Astrocyte (in vitro differentiated cells and primary cell): ENCODE data around the gene TRIO. TPM values are rescaled to one million over a fixed set of nuclear protein-coding genes. Genes with fewer than 3 reads are reported as not detected.

Experiments
- DNase-seq: peaks from one replicate; pipeline ENCODE4 v3.0.0-alpha.2; 2010; ENCODE audit warnings: low read depth
- FAIRE-seq: peaks from 2 replicates; lab custom pipeline; 2011; peaks lifted over from hg19 to GRCh38; lab: Jason Lieb, UNC
- H2AFZ ChIP-seq: 2 replicates; pipeline ENCODE4 v1.6.0; 2012; ENCODE audit warnings: low read depth, low read length, inconsistent platforms
- H3K27ac ChIP-seq: 2 replicates; pipeline ENCODE4 v1.5.1; 2011; ENCODE audit warnings: low read depth, low read length, inconsistent platforms
- H3K27me3 ChIP-seq: 2 replicates; pipeline ENCODE4 v1.6.0; 2011; ENCODE audit warnings: low read length, inconsistent platforms; ENCODE audit not compliant: insufficient read depth
- H3K36me3 ChIP-seq: 2 replicates; pipeline ENCODE4 v1.5.1; 2011; ENCODE audit warnings: low read length, inconsistent platforms; ENCODE audit not compliant: insufficient read depth
- H3K4me1 ChIP-seq: 2 replicates; pipeline ENCODE4 v1.5.1; 2011; ENCODE audit warnings: low read length, inconsistent platforms; ENCODE audit not compliant: insufficient read depth
- H3K4me2 ChIP-seq: 2 replicates; pipeline ENCODE4 v1.6.0; 2012; ENCODE audit warnings: low read length, inconsistent platforms
- H3K4me3 ChIP-seq: 2 replicates; pipeline ENCODE4 v1.5.1; 2011; ENCODE audit warnings: low read depth, mild to moderate bottlenecking, low read length, inconsistent platforms; ENCODE audit not compliant: insufficient read depth
- H3K79me2 ChIP-seq: 2 replicates; pipeline ENCODE4 v1.6.0; 2012; ENCODE audit warnings: mild to moderate bottlenecking, low read length, inconsistent platforms; ENCODE audit not compliant: insufficient read depth
- H3K9ac ChIP-seq: 2 replicates; pipeline ENCODE4 v1.6.0; 2012; ENCODE audit warnings: mild to moderate bottlenecking, low read length, inconsistent platforms
- H3K9me3 ChIP-seq: 2 replicates; pipeline ENCODE4 v1.5.1; 2012; ENCODE audit warnings: low read depth, mild to moderate bottlenecking, low read length, inconsistent platforms; ENCODE audit not compliant: insufficient read depth
- H4K20me1 ChIP-seq: 2 replicates; pipeline ENCODE4 v1.6.0; 2012; ENCODE audit warnings: low read length, inconsistent platforms; ENCODE audit not compliant: insufficient read depth
- H3K27ac Mint-ChIP-seq: one replicate; pipeline ENCODE4 v1.8.0; 2021; ENCODE audit warnings: mild to moderate bottlenecking, mixed read lengths; ENCODE audit not compliant: unreplicated experiment
- H3K27me3 Mint-ChIP-seq: one replicate; pipeline ENCODE4 v1.8.0; 2021; ENCODE audit warnings: low read depth, mixed read lengths; ENCODE audit not compliant: unreplicated experiment
- H3K36me3 Mint-ChIP-seq: one replicate; pipeline ENCODE4 v1.8.0; 2021; ENCODE audit warnings: low read depth, mixed read lengths; ENCODE audit not compliant: unreplicated experiment
- H3K4me1 Mint-ChIP-seq: one replicate; pipeline ENCODE4 v1.8.0; 2021; ENCODE audit warnings: low read depth, mixed read lengths; ENCODE audit not compliant: unreplicated experiment
- H3K4me3 Mint-ChIP-seq: one replicate; pipeline ENCODE4 v1.8.0; 2021; ENCODE audit warnings: mild to moderate bottlenecking, moderate library complexity, mixed read lengths; ENCODE audit not compliant: unreplicated experiment
- H3K9me3 Mint-ChIP-seq: one replicate; pipeline ENCODE4 v1.8.0; 2021; ENCODE audit warnings: mild to moderate bottlenecking, mixed read lengths; ENCODE audit not compliant: unreplicated experiment
- CTCF ChIP-seq: IDR thresholded peaks from 2 replicates; pipeline ENCODE4 v1.5.1; 2011; ENCODE audit warnings: low read depth, mild to moderate bottlenecking, inconsistent platforms, low read length, moderate library complexity; ENCODE audit not compliant: insufficient read depth
- EZH2 ChIP-seq: IDR thresholded peaks from 2 replicates; pipeline ENCODE4 v1.6.1; 2012; ENCODE audit warnings: mild to moderate bottlenecking, low read length, inconsistent platforms; ENCODE audit not compliant: insufficient read depth
- total RNA-seq: library from RNA; stranded (reverse); gene quantifications from 2 replicates; pipeline ENCODE4 v1.2.1, GENCODE V29; 2021

Gene TRIO
- total RNA-seq, 1 donor from 2014 or later, result 347 TPM

- H3K9me3 ChIP-seq, result no peaks in the 10 kb centered on the region
- no peak for TF ChIP-seq EZH2
- TF ChIP-seq CTCF, result no peak
- H2AFZ ChIP-seq, result no peak overlapping the region
- H4K20me1 ChIP-seq, result no peaks in the 10 kb centered on the region
- Mint-ChIP-seq H3K9me3 (no peaks in the 10 kb centered on the region), H3K27ac (no peak overlapping the region), H3K4me3 (no peak overlapping the region), H3K36me3 (no peaks in the 10 kb centered on the region), H3K27me3 (peaks cover 19% of the 10 kb centered on the region), H3K4me1 (no peaks in the 10 kb centered on the region)
- no peak overlapping the region for H3K9ac ChIP-seq
- H3K27ac ChIP-seq, result no peak overlapping the region
- no peaks in the 10 kb centered on the region for H3K79me2 ChIP-seq
- peaks cover 4% of the 10 kb centered on the region for H3K27me3 ChIP-seq
- DNase-seq, result no peak
- FAIRE-seq, result no peak
- no peak overlapping the region for H3K4me2 ChIP-seq
- no peaks in the 10 kb centered on the region for H3K36me3 ChIP-seq
- no peaks in the 10 kb centered on the region for H3K4me1 ChIP-seq
- H3K4me3 ChIP-seq, result no peak overlapping the region
Observed at GRCh38 chr5:14556015-14556414, 412.9 kb downstream of the TRIO start.

GRCh38 chr5:14557203-14557770, 414.1 kb downstream of the TRIO start:
- Mint-ChIP-seq H3K4me3 (no peak overlapping the region), H3K27me3 (peaks cover 17% of the 10 kb centered on the region)
- FAIRE-seq, result no peak

More at GRCh38 chr5:14557203-14557770, 414.1 kb downstream of the TRIO start:
- no peak overlapping the region for H3K4me2 ChIP-seq
- DNase-seq, result no peak
- H3K9me3 ChIP-seq, result no peaks in the 10 kb centered on the region
- H3K36me3 ChIP-seq, result no peaks in the 10 kb centered on the region
- H3K9me3 Mint-ChIP-seq, result no peaks in the 10 kb centered on the region
- no peak overlapping the region for H3K4me3 ChIP-seq
- peaks cover 4% of the 10 kb centered on the region for H3K27me3 ChIP-seq
- H3K27ac ChIP-seq, result no peak overlapping the region
- no peaks in the 10 kb centered on the region for H3K4me1 Mint-ChIP-seq
- H4K20me1 ChIP-seq, result no peaks in the 10 kb centered on the region
- H3K79me2 ChIP-seq, result no peaks in the 10 kb centered on the region
- TF ChIP-seq EZH2, result no peak
- TF ChIP-seq CTCF, result no peak
- H2AFZ ChIP-seq, result no peak overlapping the region
- no peaks in the 10 kb centered on the region for H3K36me3 Mint-ChIP-seq
- no peak overlapping the region for H3K27ac Mint-ChIP-seq
- no peaks in the 10 kb centered on the region for H3K4me1 ChIP-seq
- no peak overlapping the region for H3K9ac ChIP-seq
